GM10248 (cell line): ENCODE results near the gene EPB42.
A peak's percentile ranks its signal among the peaks of the same experiment; 100 is the strongest.
"Not testable (repeated sequence)": the region's sequence is repeated elsewhere in the genome, so short reads cannot be mapped to it uniquely, and the experiment has no call there.

ENCODE experiments used
- CTCF ChIA-PET: fragments of 300-600 bp; sonication (Branson Sonifier 250); formaldehyde crosslinking; extraction: SDS; loops from one replicate; lab custom pipeline; 2021; ENCODE audit warnings: antibody characterized with exemption; lab: Yijun Ruan, JAX
- POLR2A ChIA-PET: fragments of 350-650 bp; sonication (Branson Sonifier 250); formaldehyde crosslinking; extraction: SDS; loops from one replicate; lab custom pipeline; 2020; ENCODE audit warnings: antibody characterized with exemption; lab: Yijun Ruan, JAX
- DNase-seq: peaks from one replicate; pipeline ENCODE4 v3.0.0; 2012; ENCODE audit errors: extremely low spot score
- CTCF ChIP-seq: IDR thresholded peaks from 2 replicates; pipeline ENCODE4 v1.5.1; 2012; ENCODE audit warnings: mild to moderate bottlenecking, low read depth; ENCODE audit errors: extremely low read depth, missing control alignments, control extremely low read depth

EPB42 gene

GRCh38 chr15:43206054-43206453, 14.8 kb downstream of the EPB42 start:
- ChIA-PET CTCF (interaction anchor here (0.9 to 4.5 kb wide), 5 partner anchors 10 to 79 kb away, joined by 3 to 27 read pairs (median 17); partner anchors contain the start of gene CCNDBP1), POLR2A (no interaction called here)
- TF ChIP-seq CTCF: no peak
- DNase-seq: no peak

- peak; percentile 75 for TF ChIP-seq CTCF
- CTCF ChIA-PET: interaction anchor here (0.7 to 4.5 kb wide), 27 partner anchors 9 to 499 kb away, joined by 3 to 52 read pairs (median 6); partner anchors contain the start of genes CCNDBP1 and TGM5
- peak; percentile 69 for DNase-seq
- POLR2A ChIA-PET: interaction anchor here (0.9 kb wide), 1 partner anchor 13 kb away, joined by 3 read pairs; no protein-coding TSS in a partner anchor
Measured at GRCh38 chr15:43204016-43204901, 16.6 kb downstream of the EPB42 start.

GRCh38 chr15:43199945-43200488, 20.8 kb downstream of the EPB42 start:
- TF ChIP-seq CTCF: no peak
- POLR2A ChIA-PET: no interaction called here

GRCh38 chr15:43198992-43199391, 21.8 kb downstream of the EPB42 start:
- CTCF ChIA-PET: interaction anchor here (0.7 to 3.3 kb wide), 2 partner anchors 26 to 69 kb away, joined by 3 to 11 read pairs; no protein-coding TSS in a partner anchor
- TF ChIP-seq CTCF: no peak
- DNase-seq: no peak
- POLR2A ChIA-PET: no interaction called here

More at GRCh38 chr15:43199945-43200488, 20.8 kb downstream of the EPB42 start:
- DNase-seq: no peak
- CTCF ChIA-PET: interaction anchor here (0.7 to 1.0 kb wide), 3 partner anchors 10 to 107 kb away, joined by 3 to 6 read pairs (median 3); no protein-coding TSS in a partner anchor

- CTCF ChIA-PET: interaction anchor here (0.7 to 3.3 kb wide), 2 partner anchors 27 to 70 kb away, joined by 3 to 11 read pairs; no protein-coding TSS in a partner anchor
Measured at GRCh38 chr15:43198556-43198955, 22.3 kb downstream of the EPB42 start.

GRCh38 chr15:43197773-43198172, 23.0 kb downstream of the EPB42 start:
- DNase-seq, POLR2A ChIA-PET: not testable (repeated sequence)
- CTCF ChIA-PET: interaction anchor here (1.1 to 5.7 kb wide), 3 partner anchors 24 to 88 kb away, joined by 3 to 20 read pairs (median 11); no protein-coding TSS in a partner anchor

More at GRCh38 chr15:43198556-43198955, 22.3 kb downstream of the EPB42 start:
- DNase-seq, POLR2A ChIA-PET: not testable (repeated sequence)

GRCh38 chr15:43196760-43197548, 23.9 kb downstream of the EPB42 start:
- no peak for DNase-seq
- CTCF ChIA-PET: interaction anchor here (1.1 to 5.7 kb wide), 4 partner anchors 25 to 89 kb away, joined by 3 to 20 read pairs (median 8); no protein-coding TSS in a partner anchor
- POLR2A ChIA-PET: no interaction called here
- no peak for TF ChIP-seq CTCF
